DLD1 (cell line): Measurements from ENCODE around the gene PTGES3.
"Not testable (repeated sequence)": the region's sequence is repeated elsewhere in the genome, so short reads cannot be mapped to it uniquely, and the experiment has no call there.

ENCODE experiments used
- in situ Hi-C: cut with HindIII; loops from 2 replicates; pipeline ENCODE4 v1.10.0; 2017; ENCODE audit warnings: low sequenced_read_pairs

Gene PTGES3

GRCh38 chr12:56688129-56688845 lies at the start of gene PTGES3:
Gene PTGES3, minus strand, starts transcription at chr12:56688284. Its CDS starts 285 bp downstream, at chr12:56687999.
- in situ Hi-C loops, result no loop called here

DNA sequence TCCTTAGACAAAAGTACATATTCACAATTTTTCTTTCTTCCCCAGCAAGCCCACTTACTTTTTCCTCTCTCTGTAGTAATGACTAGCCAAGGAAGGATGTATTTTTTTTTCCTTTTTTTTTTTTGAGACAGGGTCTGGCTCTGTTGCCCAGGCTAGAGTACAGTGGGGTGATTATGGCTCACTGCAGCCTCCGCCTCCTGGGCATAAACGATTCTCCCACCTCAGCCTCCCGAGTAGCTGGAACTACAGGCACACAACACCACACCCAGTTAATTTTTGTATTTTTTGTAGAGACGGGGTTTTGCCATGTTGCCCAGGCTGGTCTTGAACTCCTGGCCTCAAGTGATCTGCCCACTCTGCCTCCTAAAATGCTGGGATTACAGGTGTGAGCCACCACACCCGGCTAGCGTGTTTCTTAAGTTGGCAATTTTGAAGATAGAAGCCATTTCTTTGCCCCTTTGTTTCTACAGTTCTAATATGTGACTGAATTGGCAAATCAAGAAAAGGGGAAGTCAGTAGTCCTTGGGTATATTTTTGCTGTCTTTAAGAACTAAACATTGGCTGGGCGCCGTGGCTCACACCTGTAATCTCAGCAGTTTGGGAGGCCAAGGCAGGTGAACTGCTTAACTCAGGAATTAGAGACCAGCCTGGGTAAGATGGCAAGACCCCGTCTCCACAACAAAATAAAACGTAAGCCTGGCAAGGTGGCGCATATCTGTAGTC lies 40.2 kb upstream of the PTGES3 start:
- in situ Hi-C loops, result no loop called here

- in situ Hi-C loops, result not testable (repeated sequence)
Observed at GRCh38 chr12:56726196-56726675, 38.2 kb upstream of the PTGES3 start.

DNA sequence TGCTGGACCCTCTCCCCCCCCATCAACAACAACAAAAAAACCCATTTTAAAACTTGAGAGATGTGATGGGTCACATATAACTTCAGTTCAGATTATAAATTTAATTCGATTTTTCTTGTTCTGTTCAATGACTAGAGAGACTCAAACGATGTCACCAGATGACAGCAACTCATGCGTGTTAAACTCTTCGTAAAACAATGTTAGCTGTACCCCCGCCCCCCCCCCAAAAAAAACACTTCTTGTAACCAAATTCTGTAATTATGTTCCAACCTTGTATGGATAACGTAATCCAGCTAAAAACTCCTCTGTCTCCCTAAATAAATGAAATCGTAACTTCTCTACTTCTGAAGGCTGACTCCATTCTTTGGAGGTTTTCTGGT lies 37.6 kb upstream of the PTGES3 start:
- in situ Hi-C loops, result no loop called here

GRCh38 chr12:56724972-56725722 lies 37.1 kb upstream of the PTGES3 start, which contains the start of gene NACA:
Gene NACA, minus strand, starts transcription at chr12:56725299. Its CDS starts 778 bp downstream, at chr12:56724521.
- in situ Hi-C loops, result no loop called here

GRCh38 chr12:56724701-56724971 lies 36.6 kb upstream of the PTGES3 start:
- in situ Hi-C loops, result no loop called here

GRCh38 chr12:56723889-56724700 lies 36.0 kb upstream of the PTGES3 start:
- in situ Hi-C loops, result no loop called here

DNA sequence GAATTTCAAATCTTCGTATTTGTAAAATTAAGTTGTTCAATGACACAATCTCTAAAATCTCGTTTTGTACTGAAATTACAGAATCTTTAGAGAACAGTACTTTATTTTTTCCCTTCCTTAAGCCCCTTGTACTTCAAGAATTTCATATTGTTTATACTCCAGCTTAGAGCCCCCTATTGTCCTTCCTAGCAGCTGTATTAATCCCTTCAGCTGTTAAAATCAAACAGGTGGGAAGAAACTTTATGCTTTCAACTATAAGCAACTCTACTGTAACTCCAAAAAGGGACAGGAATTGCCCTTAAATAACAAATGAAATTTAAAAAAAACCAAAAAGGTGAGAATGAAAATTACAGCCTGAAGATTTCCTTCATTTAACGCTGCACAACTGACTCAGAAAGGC lies 35.3 kb upstream of the PTGES3 start:
- in situ Hi-C loops, result no loop called here

DNA sequence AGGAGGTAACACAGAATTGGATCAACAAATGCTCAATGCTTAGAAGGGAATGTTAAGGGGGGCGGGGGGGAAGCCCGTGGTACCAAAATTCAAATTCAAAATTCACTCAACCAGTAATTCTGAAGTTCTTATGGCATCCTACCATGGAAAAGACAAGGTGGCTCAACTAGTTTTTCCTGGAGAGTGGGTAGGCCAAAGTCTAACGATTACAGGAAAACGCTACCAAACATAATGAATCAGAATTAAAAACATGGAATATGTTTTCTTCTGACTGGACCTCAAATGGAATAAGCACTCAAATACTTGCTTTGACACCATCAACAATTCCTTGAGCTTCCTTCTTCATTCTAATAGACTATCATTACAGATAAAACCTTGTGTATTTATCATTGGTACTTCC lies 34.7 kb upstream of the PTGES3 start:
- in situ Hi-C loops, result no loop called here

GRCh38 chr12:56721721-56722120 lies 33.6 kb upstream of the PTGES3 start:
- in situ Hi-C loops, result no loop called here

- in situ Hi-C loops, result no loop called here
Observed at GRCh38 chr12:56721216-56721615, 33.1 kb upstream of the PTGES3 start.

- in situ Hi-C loops, result no loop called here
Observed at GRCh38 chr12:56720731-56721151, 32.7 kb upstream of the PTGES3 start.

GRCh38 chr12:56719056-56719455 lies 31.0 kb upstream of the PTGES3 start:
- in situ Hi-C loops, result no loop called here

GRCh38 chr12:56718636-56719035 lies 30.6 kb upstream of the PTGES3 start:
- in situ Hi-C loops, result no loop called here

GRCh38 chr12:56718149-56718548 lies 30.1 kb upstream of the PTGES3 start:
- in situ Hi-C loops, result no loop called here

DNA sequence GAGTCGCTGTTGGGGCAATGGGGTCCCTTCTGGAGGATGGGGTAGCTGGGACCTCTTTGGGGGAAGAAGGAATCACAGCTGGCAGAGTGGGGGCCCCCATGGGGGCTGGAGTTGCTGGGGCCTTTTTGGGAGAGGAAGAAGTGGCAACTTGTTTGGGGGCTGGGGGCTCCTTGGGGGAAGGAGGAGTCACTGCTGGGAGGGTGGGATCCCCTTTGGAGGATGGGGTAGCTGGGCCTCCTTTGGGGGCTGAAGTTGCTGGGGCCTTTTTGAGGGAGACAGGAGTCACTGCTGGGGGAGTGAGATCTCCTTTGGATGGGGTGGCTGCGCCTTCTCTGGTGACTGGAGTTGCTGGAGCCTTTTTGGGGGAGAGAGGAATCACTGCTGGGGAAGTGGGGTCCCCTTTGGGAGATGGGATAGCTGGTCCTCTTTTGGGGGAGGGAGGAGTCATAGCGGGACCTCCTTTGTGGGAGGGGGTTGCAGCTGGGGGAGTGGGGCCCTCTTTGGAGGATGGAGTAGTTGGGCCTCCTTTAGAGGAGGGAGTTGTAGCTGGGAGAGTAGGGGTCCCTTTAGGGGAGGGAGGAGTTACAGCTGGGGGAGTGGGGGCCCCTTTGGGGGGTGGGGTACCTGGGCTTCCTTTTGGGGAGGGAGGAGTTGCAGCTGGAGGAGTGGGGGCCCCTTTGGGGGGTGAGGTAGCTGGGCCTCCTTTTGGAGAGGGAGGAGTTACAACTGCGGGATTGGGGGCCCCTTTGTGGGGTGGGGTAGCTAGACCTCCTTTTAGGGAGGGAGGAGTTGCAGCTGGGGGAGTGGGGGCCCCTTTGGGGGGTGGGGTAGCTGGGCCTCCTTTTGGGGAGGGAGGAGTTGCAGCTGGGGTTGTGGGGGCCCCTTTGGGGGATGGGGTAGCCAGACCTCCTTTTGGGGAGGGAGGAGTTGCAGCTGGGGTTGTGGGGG lies 29.1 kb upstream of the PTGES3 start:
- in situ Hi-C loops, result no loop called here

DNA sequence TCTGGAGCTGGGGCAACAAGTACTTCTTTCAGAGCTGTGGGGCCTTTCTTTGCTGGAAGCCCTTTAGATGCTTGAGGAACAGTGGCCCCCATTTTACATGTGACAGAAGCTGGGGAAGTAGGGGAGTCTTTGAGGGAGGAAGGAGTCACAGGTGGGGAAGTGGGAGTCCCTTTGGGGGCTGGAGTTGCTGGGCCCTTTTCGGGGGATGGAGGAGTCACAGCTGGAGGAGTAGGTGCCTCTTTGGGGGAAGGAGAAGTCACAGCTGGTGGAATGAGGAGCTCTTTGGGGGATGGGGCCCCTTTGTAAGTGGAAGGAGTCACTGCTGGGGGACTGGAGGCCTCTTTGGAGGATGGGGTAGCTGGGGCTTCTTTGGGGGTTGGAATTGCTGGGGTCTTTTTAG lies 28.4 kb upstream of the PTGES3 start:
- in situ Hi-C loops, result no loop called here

DNA sequence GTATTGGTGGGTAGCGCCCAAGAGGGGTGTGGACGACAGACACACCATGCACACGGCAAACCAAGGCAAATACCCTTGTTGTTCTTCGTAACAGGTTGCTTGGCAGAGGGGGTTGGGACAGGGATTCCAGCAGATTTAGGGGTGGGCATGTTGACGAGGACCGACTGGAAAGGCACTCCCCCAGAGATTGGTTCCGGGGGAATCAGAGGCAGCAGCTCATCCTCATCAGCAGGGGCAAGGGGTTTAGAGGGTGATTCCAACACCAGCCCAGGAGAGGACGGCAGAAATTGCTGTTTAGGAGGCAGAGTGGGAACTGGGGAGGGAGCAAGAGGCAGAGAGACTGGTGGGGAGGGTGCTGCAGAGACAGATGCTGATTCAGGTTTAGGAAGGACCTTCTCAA lies 27.7 kb upstream of the PTGES3 start:
- in situ Hi-C loops, result no loop called here

GRCh38 chr12:56714431-56714929 lies 26.4 kb upstream of the PTGES3 start:
- in situ Hi-C loops, result no loop called here

DNA sequence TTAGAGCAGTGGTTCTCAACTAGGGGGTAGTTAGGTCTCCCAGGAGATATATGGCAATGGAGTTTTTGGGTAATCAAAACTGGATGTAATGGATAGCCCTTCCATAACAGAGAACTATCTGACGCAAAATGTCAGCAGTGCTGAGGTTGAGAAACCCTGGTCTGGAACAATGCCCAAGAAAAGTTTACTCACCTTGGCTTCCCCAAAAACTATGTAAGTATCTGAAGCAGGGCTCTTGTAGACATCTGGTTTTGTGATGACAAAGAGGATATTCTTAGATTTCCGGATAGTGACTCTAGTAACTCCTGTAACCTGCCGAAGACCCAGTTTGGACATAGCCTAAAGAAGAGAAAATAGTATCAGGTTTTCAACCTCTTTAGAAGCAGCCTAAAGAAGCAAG lies 25.3 kb upstream of the PTGES3 start:
- in situ Hi-C loops, result no loop called here
